NT2/D1 (cell line): ENCODE measurements around the gene PRPF4.

Experiments used
- SUZ12 ChIP-seq: IDR thresholded peaks from 2 replicates; pipeline ENCODE4 v1.6.1; 2011; ENCODE audit not compliant: insufficient read length, insufficient read depth; ENCODE audit errors: extremely low read depth
- YY1 ChIP-seq: IDR thresholded peaks from 2 replicates; pipeline ENCODE4 v1.6.1; 2011; ENCODE audit not compliant: insufficient read length, insufficient read depth
- ZNF274 ChIP-seq: IDR thresholded peaks from 2 replicates; pipeline ENCODE4 v1.6.1; 2011; ENCODE audit warnings: mild to moderate bottlenecking, low read depth, low read length

DNA sequence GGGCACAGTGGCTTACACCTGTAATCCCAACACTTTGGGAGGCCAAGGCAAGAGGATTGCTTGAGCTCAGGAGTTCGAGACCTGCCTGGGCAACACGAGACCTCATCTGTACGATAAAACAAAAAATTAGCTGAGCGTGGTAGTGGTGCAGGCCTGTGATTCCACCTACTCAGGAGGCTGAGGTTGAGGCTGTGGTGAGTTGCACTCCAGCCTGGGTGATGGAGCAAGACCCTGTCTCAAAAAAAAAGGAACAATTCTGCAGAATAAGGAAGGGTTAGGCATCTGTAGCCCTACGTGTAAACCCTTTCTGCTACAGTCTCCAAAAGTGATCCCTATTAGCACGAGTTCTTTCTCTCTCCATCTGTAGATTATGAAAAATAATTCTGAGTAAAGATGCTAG lies 20.0 kb upstream of the PRPF4 start:
- TF ChIP-seq SUZ12 (no peak), YY1 (no peak), ZNF274 (no peak)
